ENCODE data around the gene COL4A4. TPM values are rescaled to one million over a fixed set of nuclear protein-coding genes. Genes with fewer than 3 reads are reported as not detected.

Gene COL4A4
- total RNA-seq, 1 donor from 2014 or later = 5.2 TPM

- no peak overlapping the region for H3K4me3 ChIP-seq (ENCODE audit: low read depth, low read length)
- no peak for TF ChIP-seq CTCF (conservative IDR thresholded peaks at IDR 0.05; ENCODE audit: low read depth, low read length)
- DNase-seq (ENCODE audit: low read depth) = no peak
Measured at GRCh38 chr2:226969417-226970080, 194.5 kb downstream of the COL4A4 start.

GRCh38 chr2:226965376-226965775 lies 198.6 kb downstream of the COL4A4 start:
- TF ChIP-seq CTCF (conservative IDR thresholded peaks at IDR 0.05; ENCODE audit: low read depth, low read length) = no peak
- H3K4me3 ChIP-seq (ENCODE audit: low read depth, low read length) = no peak overlapping the region
- no peak for DNase-seq (ENCODE audit: low read depth)

GRCh38 chr2:226963528-226963927 lies 200.5 kb downstream of the COL4A4 start:
- peak; percentile 18 for TF ChIP-seq CTCF (conservative IDR thresholded peaks at IDR 0.05; ENCODE audit: low read depth, low read length)
- no peak overlapping the region for H3K4me3 ChIP-seq (ENCODE audit: low read depth, low read length)
- peak; percentile 93 for DNase-seq (ENCODE audit: low read depth)

- DNase-seq (ENCODE audit: low read depth) = no peak
- H3K4me3 ChIP-seq (ENCODE audit: low read depth, low read length) = no peak overlapping the region
- TF ChIP-seq CTCF (conservative IDR thresholded peaks at IDR 0.05; ENCODE audit: low read depth, low read length) = no peak
Measured at GRCh38 chr2:226962176-226962773, 201.7 kb downstream of the COL4A4 start.

GRCh38 chr2:226959418-226959817 lies 204.6 kb downstream of the COL4A4 start:
- DNase-seq (ENCODE audit: low read depth) = no peak
- no peak overlapping the region for H3K4me3 ChIP-seq (ENCODE audit: low read depth, low read length)
- TF ChIP-seq CTCF (conservative IDR thresholded peaks at IDR 0.05; ENCODE audit: low read depth, low read length) = no peak

- no peak overlapping the region for H3K4me3 ChIP-seq (ENCODE audit: low read depth, low read length)
- no peak for TF ChIP-seq CTCF (conservative IDR thresholded peaks at IDR 0.05; ENCODE audit: low read depth, low read length)
- DNase-seq (ENCODE audit: low read depth) = no peak
Measured at GRCh38 chr2:226956659-226957058, 207.3 kb downstream of the COL4A4 start.

- DNase-seq (ENCODE audit: low read depth) = no peak
- TF ChIP-seq CTCF (conservative IDR thresholded peaks at IDR 0.05; ENCODE audit: low read depth, low read length) = no peak
- H3K4me3 ChIP-seq (ENCODE audit: low read depth, low read length) = no peak overlapping the region
Measured at GRCh38 chr2:226953826-226954225, 210.2 kb downstream of the COL4A4 start.
